ENCODE results near the gene STOX1. TPM values are rescaled to one million over a fixed set of nuclear protein-coding genes. Genes with fewer than 3 reads are reported as not detected.

The STOX1 gene
- total and polyA plus RNA-seq, 2 of the 13 experiments (the other 11 are each of a cell fraction or from before 2014, with no cell fraction given) = 2.5 to 6.0 TPM

- TF ChIP-seq, protein P1, sequence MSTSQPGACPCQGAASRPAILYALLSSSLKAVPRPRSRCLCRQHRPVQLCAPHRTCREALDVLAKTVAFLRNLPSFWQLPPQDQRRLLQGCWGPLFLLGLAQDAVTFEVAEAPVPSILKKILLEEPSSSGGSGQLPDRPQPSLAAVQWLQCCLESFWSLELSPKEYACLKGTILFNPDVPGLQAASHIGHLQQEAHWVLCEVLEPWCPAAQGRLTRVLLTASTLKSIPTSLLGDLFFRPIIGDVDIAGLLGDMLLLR (CRISPR knock-in tag; IDR thresholded peaks at IDR 0.05) = no peak
- TF ChIP-seq ZC3H4 (CRISPR knock-in tag; IDR thresholded peaks at IDR 0.05; ENCODE audit: borderline replicate concordance) = peak; percentile 78; the same call in 1 of the 2 replicates
- no peak; the same call in 1 of the 2 replicates for TF ChIP-seq HMG20A (CRISPR knock-in tag; IDR thresholded peaks at IDR 0.05; ENCODE audit: borderline replicate concordance)
- TF ChIP-seq, protein P2, sequence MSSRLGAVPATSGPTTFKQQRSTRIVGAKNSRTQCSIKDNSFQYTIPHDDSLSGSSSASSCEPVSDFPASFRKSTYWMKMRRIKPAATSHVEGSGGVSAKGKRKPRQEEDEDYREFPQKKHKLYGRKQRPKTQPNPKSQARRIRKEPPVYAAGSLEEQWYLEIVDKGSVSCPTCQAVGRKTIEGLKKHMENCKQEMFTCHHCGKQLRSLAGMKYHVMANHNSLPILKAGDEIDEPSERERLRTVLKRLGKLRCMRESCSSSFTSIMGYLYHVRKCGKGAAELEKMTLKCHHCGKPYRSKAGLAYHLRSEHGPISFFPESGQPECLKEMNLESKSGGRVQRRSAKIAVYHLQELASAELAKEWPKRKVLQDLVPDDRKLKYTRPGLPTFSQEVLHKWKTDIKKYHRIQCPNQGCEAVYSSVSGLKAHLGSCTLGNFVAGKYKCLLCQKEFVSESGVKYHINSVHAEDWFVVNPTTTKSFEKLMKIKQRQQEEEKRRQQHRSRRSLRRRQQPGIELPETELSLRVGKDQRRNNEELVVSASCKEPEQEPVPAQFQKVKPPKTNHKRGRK (CRISPR knock-in tag; IDR thresholded peaks at IDR 0.05) = no peak
- TF ChIP-seq DDIT3 (CRISPR knock-in tag; IDR thresholded peaks at IDR 0.05) = no peak
- no peak for TF ChIP-seq ZNF234 (CRISPR knock-in tag; conservative IDR thresholded peaks at IDR 0.05)
- no peak for TF ChIP-seq THYN1 (CRISPR knock-in tag; IDR thresholded peaks at IDR 0.05; ENCODE audit: borderline replicate concordance, low read depth)
- no peak for TF ChIP-seq ATF5 (CRISPR knock-in tag; IDR thresholded peaks at IDR 0.05; ENCODE audit: low read depth)
- 0 out of 2 replicates have a peak, but pooled peaks have one; percentile 62 for TF ChIP-seq ZNF691 (CRISPR knock-in tag; IDR thresholded peaks at IDR 0.05; ENCODE audit: borderline replicate concordance, low read depth)
- no peak; the same call in 1 of the 2 replicates for TF ChIP-seq NFATC3 (CRISPR knock-in tag; IDR thresholded peaks at IDR 0.05)
- TF ChIP-seq ZMYM2 (CRISPR knock-in tag; IDR thresholded peaks at IDR 0.05) = no peak
- TF ChIP-seq, protein P3, sequence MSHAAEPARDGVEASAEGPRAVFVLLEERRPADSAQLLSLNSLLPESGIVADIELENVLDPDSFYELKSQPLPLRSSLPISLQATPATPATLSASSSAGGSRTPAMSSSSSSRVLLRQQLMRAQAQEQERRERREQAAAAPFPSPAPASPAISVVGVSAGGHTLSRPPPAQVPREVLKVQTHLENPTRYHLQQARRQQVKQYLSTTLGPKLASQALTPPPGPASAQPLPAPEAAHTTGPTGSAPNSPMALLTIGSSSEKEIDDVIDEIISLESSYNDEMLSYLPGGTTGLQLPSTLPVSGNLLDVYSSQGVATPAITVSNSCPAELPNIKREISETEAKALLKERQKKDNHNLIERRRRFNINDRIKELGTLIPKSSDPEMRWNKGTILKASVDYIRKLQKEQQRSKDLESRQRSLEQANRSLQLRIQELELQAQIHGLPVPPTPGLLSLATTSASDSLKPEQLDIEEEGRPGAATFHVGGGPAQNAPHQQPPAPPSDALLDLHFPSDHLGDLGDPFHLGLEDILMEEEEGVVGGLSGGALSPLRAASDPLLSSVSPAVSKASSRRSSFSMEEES (CRISPR knock-in tag; IDR thresholded peaks at IDR 0.05) = no peak
- TF ChIP-seq SMC3 (IDR thresholded peaks at IDR 0.05; ENCODE audit: low read length) = no peak
- TF ChIP-seq, protein P4, sequence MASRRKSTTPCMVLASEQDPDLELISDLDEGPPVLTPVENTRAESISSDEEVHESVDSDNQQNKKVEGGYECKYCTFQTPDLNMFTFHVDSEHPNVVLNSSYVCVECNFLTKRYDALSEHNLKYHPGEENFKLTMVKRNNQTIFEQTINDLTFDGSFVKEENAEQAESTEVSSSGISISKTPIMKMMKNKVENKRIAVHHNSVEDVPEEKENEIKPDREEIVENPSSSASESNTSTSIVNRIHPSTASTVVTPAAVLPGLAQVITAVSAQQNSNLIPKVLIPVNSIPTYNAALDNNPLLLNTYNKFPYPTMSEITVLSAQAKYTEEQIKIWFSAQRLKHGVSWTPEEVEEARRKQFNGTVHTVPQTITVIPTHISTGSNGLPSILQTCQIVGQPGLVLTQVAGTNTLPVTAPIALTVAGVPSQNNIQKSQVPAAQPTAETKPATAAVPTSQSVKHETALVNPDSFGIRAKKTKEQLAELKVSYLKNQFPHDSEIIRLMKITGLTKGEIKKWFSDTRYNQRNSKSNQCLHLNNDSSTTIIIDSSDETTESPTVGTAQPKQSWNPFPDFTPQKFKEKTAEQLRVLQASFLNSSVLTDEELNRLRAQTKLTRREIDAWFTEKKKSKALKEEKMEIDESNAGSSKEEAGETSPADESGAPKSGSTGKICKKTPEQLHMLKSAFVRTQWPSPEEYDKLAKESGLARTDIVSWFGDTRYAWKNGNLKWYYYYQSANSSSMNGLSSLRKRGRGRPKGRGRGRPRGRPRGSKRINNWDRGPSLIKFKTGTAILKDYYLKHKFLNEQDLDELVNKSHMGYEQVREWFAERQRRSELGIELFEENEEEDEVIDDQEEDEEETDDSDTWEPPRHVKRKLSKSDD (CRISPR knock-in tag; IDR thresholded peaks at IDR 0.05; ENCODE audit: low read depth) = no peak; the same call in 1 of the 2 replicates
These were observed 73.2 kb downstream of the STOX1 start (continued) for GRCh38 chr10:68900427-68901104.
